Measurements from ENCODE around the gene LYPD8.
"Not testable (repeated sequence)": the region's sequence is repeated elsewhere in the genome, so short reads cannot be mapped to it uniquely, and the experiment has no call there.

Gene LYPD8, protein sequence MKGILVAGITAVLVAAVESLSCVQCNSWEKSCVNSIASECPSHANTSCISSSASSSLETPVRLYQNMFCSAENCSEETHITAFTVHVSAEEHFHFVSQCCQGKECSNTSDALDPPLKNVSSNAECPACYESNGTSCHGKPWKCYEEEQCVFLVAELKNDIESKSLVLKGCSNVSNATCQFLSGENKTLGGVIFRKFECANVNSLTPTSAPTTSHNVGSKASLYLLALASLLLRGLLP

DNA sequence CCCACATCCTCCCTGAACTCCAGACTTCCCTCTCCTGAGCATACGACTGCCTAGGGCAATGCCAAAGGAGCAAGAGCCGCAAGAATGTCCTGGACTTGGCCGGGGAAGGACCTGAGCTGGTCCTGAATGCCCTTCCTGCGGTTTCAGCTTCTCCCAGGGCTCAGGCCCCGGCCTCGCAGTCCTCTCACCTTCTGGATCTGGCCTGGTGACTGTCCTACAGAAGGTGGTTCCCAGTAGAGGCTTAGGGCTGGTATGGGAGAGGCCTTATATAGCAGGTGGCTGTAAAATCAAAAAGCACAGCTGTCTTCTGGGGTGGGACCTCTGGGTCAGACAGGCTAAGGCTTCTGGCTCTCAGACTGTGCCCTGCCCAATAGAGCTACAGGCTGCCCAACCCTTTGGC lies at the start of gene LYPD8:
LYPD8 (minus strand) TSS at position 243 of the 400 bp plus-strand sequence. CDS start 4,678 bp downstream, outside the sequence.
- no peak for DNase-seq

DNA sequence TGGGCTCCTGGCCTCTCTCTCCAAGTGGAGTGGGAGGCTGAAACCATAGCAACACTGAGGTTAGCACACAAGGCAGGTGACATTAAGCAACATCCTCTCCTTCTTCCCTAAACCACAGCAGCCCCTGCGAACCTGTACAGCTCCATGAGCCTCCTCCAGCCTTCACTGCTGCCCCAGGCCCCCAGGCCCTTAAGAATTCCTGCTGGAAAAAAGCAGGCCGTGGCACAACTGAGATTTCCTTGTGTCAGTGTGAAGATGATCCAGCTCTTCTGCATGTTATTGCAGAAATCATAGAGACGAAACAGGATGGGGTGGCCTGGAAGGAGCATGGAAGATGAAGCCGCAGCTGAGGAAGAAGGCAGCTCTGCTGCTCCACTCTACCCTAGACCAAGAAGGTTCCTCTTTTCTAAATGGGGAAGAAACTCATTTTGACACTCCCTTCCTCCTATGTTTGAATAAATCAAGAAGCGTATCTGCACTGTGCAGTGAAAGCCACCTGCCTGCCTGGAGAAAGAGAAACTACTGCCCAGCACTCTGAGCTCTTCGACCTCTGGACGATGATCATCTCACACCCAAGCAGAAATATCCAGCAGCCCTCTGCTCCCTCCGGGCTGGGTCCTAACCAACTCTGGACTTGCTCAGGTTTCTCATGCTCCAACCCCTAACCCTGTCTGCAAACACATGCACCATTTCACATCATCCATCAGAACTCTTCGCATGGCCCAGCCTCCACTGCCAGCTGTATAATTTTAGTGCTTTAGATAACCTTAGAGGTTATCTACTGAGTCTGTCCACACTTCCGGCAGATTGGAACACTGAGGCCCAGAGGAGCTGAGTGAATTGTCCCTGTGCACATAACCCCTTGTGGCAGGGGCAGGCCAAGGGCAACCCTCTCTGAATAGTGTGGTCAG lies 49.5 kb upstream of the LYPD8 start:
- no peak for DNase-seq

DNA sequence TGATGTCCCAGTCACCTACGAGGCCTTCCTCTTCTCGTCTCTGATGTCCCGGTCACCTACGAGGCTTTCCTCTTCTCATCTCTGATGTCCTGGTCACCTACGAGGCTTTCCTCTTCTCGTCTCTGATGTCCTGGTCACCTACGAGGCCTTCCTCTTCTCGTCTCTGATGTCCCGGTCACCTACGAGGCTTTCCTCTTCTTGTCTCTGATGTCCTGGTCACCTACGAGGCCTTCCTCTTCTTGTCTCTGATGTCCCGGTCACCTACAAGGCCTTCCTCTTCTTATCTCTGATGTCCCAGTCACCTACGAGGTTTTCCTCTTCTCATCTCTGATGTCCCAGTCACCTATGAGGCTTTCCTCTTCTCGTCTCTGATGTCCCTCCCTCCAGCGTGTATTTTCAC lies 47.9 kb upstream of the LYPD8 start:
- not testable (repeated sequence) for DNase-seq

DNA sequence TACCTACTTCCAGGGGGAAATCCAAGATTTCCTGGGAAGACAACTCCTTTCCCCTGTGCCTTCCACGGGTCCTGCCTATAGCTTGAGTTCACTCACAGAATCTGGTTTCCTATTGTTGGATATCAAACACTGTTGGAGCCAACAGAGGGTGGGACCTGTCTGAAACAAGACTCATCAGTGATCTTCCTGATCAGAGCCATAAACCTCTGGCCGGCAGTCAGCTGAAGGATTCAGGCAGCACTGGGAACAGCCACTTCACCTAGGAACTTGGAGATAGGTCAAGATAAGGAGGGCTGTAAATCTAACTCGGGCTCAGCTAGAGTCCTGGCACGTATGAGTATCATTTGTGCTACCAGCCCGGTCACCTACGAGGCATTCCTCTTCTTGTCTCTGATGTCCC lies 46.9 kb upstream of the LYPD8 start:
- DNase-seq = no peak

DNA sequence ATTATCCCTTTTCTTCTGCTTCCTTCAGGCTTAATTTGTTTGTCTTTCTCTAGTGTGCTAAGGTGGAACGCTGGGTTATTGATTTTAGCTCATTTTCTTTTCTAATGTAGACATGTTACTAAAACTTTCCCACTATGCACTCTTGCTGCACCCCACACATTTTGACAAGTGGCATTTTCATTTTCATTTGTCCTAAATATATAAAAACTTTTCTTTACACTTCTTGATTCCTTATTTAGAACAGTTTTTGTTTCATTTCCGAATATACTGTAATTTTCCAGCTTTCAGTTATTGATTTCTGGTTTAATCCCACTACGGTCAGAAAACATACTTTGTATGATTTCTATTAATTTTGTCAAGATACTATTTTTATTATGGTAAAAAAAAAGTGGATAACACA lies 44.9 kb upstream of the LYPD8 start:
- DNase-seq = no peak

DNA sequence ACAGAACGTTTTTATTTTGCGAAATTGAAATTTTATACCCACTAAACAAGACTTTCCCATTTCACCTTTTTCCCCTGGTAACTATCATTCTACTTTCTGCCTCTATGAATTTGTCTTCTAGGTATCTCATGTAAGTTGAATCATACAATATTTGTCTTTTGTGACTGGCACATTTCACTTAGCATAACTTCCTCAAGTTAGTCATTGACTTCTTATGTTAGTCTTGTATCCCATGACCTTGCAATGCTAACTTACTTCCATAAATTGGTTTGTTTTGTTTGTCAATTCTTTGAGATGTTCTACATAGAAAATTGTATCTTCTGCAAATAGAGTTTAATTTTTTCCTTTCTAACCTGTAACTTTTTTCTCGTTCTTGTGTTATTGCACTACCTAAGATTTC lies 43.2 kb upstream of the LYPD8 start:
- DNase-seq = no peak

DNA sequence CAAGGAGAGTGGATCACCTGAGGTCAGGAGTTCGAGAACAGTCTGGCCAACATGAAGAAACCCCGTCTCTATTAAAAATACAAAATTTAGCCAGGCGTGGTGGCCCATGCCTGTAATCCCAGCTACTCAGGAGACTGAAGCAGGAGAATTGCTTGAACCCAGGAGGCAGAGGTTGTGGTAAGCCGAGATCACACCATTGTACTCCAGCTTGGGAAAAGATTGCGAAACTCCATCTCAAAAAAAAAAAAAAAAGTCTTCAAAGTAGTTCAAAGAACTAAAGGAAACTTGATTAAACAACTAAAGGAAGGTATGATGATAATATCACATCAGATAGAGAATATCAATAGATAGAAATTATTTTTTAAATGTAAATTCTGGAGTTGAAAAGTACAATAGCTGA lies 39.1 kb upstream of the LYPD8 start:
- DNase-seq = not testable (repeated sequence)

DNA sequence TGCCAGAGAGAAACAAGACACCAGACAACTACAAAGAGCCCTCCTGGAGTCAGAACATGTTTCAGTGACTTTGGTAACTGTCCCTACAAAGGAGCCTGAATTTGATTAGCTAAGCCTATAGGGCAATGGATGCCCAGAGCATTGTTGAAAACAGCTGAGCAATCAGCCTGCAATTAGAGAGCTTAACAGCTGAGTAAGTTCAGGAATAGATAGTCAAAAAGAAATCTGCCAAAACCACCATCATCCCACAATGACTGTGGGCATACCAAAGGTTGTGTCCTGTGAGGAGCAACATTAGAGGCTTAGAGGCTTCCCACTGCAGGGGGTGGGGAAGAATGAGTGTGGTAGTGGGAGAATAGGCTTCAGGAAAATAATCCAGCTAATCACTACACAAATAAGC lies 38.0 kb upstream of the LYPD8 start:
- DNase-seq = no peak

DNA sequence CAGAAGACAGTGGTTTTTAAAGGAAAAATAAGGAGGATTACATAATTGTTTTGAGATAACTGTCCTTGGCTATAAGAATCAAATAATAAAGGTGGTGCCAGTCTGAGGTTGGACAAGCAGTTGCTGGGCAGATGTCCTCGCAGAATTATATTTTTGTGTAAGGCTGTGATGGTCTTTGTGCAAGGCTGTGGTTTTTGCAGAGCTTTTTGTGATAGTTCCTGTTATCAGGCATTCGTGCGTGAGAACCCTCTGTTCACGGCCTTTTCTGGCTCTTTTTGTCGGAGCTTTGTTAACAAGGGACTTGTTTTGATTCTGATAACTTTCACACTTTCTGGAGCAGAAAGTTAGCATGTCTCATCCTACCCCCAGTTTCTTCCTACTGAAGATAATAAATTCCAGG lies 36.8 kb upstream of the LYPD8 start:
- no peak for DNase-seq

DNA sequence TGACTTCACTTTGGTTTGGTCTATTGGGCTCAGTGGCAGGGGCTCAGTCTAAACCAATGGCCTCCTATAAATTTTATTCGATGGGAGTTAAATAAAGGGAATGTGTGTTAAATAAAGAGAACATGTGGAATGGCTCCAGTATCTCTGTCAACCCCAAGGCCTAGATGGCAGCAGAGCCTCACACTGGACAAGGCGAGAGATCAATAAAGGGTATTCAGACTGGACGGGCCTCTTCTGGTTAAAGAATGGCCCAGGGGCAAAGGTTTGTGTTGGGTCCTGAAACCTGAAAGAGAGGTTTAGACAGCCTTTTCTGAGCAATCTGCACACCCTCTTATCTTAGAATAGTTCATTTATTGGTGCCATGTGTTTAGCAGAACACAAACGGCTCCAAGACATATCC lies 35.5 kb upstream of the LYPD8 start:
- no peak for DNase-seq

DNA sequence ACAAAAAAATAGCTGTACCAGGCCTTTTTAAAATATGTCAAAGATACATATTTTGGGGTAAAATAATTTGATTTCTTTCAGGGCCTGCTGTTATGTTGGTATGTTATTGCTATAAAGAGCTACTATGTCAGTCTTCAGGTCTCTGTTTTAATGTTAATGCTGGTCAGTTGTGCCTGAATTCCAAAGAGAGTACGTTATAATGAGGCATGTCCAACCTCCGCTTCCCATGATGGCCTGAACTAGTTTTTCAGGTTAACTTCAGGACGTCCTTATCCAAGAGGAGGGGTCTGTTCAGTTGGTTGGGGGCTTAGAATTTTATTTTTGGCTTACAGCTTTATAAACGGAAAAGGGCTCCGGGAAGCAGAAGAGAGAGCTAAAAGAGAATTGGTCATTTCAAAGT lies 34.9 kb upstream of the LYPD8 start:
- DNase-seq = no peak

DNA sequence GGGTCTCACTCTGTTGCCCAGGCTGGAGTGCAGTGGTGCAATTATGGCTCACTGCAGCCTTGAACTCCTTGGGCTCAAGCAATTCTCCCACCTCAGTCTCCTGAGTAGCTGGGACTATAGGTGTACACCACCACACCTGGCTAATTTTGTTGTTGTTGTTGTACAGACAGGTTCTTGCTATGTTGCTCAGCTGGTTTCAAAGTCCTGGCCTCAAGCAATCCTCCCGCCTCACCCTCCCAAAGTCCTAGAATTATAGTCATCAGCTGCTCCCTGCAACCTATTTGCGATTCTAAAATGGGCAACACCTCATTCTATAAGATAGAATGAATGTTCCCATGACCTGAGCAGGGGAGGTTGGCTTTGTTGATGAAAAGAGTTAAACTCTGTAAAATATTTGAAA lies 33.8 kb upstream of the LYPD8 start:
- DNase-seq = not testable (repeated sequence)

DNA sequence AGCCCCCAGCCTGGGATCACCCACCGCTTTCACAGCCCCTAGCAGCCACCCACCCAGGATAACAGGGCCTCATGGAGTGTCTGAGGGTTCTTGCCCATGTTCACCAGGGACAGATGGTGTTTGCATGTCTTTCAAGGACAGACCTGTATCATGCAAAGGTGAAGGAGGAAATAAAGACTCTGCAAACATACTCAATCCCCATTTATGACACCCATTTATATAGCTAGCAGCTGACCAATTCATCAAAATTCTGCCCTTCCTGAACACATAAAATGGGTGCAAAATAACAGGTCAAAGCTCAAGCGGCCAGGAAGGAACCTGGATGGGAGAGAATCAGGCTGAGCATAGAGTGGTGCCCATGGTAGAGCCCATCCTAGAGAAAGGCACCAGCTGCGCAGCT lies 32.8 kb upstream of the LYPD8 start:
- no peak for DNase-seq

DNA sequence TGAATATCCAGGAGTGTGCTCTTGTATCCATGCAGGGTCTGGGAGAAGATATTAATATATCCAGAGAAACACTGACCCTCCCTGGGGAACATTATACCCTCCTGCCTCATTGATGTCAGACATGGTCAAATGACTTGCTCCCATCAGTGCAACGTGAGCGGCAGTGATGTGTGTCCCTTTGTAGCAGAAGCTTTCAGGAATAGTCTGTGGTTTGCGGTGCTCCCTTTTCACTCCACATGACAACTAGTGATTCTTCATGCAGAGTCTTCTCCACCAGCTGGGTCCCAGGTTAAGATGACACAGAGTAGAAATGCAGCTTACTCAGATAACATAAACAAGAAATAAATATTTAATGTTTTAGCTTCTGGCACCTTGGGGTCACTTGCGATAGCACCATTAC lies 31.9 kb upstream of the LYPD8 start:
- no peak for DNase-seq

DNA sequence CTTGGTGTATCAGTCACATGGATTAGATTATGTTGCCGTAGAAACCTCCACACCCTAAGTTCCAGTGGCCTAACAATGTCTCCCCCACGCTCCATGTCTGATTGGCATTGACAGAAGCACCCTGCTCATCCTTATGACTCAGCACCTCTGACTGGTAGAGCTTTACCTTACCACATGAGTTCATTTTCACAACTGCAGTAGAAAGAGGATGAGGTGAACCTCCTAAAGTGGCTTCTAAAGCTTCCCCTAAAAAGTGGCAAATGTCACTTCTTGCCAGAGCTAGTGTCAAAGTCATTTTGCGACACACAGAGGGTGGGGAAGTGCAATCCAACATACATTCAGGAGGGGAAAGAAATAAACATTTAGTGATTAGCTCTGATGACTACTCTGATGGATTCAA lies 30.6 kb upstream of the LYPD8 start:
- no peak for DNase-seq

DNA sequence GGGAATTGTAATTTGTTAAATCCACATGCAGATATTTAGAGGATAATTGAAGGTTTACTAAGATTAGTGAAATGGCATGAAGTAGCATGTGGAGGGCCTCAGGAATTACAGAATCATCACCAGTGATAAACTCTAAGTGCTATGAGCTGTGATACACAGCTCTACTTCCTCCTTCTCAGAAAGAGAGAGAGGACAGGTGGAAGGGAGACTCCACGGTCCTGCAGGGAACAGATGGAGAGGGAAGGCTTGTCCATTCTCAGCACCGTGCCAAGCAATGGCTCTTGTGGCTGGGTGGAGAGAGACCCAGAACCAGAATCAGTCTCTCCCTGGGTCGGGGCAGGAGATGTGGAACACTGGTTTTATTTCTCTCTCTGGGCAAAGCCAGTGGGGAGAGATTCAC lies 27.8 kb upstream of the LYPD8 start:
- DNase-seq = no peak

DNA sequence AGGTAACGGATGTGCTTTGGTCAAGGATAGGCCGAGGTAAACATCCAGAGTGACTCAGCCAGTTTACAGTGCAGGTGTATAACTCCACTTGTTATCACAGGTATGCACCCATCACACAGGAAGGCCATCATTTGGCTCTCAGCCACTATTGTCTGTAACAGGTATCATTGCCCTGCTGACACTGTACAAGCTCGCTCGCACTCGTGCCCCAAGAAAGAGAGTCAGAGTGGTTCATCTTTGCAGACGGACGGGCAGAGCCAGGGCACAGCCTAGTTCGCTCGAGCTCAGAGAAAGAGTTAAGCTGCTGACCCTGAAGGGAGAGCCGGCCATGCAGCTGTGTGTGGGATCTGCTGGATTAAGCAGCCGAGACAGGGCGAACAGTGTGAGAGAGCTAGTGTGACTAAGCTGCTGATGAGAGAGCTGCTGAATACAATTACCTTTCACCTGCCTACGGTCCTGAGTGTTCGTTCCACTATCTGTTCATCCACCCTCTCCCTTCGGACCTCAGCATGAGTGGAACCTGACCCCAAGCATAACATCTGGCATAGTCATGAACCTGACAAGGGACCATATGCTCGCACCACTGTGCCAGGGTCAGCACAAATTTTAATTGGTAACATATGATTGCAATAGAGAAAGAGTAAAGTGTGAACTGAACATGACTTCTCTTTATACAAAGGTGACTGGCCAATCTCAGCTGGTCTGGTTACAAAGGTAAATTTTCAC lies 27.0 kb upstream of the LYPD8 start:
- DNase-seq = no peak

DNA sequence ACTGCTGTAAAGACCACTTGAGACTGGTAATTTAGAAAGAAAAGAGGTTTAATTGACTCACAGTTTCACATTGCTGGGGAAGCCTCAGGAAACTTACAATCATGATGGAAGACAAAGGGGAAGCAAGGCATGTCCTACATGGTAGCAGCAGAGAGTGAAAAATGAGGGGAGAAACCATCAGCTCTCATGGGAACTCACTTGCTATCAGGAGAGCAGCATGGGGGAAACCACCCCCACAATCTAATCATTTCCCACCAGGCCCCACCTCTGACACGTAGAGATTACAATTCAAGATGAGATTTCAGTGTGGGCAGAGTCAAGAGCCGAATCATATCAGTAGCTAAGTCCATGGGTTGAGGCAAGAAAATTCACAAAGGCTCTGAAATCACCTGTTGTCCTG lies 23.8 kb upstream of the LYPD8 start:
- DNase-seq = no peak

DNA sequence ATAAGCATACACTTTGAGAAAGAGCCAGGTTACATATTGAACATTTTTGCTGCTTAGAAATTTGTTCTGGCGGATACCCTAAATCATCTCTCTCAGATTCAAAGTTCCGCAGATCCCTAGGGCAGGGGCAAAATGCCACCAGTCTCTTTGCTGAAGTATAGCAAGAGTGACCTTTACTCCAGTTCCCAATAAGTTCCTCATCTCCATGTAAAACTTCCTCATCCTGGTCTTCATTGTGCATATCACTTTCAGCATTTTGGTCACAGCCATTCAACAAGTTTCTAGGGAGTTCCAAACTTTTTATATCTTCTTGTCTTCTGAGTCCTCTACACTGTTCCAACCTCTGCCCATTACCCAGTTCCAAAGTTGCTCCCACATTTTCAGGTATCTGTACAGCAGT lies 23.3 kb upstream of the LYPD8 start:
- no peak for DNase-seq

DNA sequence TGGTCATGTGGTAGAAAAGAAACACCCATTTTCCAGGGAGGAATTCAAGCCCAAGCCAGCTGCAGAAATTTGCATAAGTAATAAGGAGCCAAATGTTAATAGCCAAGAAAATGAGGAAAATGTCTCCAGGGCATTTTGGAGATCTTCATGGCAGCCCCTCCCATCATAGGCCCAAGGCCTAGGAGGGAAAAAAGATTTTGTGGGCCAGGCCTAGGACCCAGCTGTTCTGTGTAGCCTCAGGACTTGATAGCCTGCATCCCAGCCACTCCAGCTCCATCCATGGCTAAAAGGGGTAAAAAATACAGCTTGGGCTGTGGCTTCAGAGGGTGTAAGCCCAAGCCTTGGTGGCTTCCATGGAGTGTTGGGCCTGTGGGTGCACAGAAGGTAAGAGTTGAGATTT lies 21.4 kb upstream of the LYPD8 start:
- no peak for DNase-seq

DNA sequence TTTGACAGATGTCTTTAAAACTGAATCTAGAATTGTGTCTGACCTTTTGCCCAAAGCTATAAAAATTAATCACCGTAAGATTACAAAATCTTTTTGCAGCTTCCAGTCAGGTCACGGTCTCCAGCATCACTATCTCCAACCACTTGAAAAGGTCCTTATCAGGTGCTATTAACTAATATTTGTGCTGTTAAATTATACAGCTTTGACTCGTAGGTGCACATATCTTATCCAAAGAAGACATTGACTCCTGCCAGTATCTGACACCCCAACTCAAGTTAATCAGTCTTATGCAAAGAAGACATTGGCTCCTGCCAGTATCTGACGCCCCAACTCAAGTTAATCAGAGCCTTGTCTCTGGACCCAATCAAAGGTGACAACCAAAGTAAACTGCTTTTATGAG lies 19.9 kb upstream of the LYPD8 start:
- DNase-seq = no peak

DNA sequence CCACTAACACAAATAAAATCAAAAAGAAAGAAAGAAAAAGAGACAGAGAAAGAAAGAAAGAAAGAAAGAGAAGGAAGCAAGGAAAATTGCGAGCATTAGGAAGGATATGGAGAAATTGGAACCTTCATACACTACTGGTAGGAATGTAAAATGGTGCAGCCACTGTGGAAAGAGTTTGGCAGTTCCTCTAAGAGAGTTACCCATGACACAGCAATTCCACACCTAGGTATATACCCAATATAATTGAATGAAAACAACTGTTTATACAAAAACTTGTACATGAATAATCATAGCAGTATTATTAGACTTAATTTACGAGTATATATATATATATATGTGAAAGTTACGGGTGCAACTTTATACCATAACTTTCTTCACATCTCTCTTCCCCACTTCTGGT lies 4.1 kb upstream of the LYPD8 start:
- DNase-seq = no peak

DNA sequence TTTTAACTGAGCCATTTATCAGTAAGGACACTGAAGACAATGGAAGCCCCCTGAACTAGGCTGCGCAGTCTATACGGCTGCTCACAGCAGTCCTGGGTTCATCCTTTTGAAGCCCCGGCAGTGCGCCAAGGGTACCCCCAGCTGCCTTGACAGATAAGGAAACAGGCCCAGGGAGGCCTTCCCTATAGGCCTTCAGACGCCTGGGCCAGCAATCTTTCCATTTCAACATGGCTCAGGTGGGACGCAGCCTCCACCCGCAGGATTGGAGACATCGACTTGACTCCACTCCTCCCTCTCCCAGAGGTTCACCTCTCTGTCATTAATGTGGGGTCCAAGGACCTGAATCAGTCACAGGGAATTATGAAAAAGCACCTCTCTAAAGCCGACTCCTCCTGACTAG lies 2.8 kb upstream of the LYPD8 start:
- DNase-seq = no peak

DNA sequence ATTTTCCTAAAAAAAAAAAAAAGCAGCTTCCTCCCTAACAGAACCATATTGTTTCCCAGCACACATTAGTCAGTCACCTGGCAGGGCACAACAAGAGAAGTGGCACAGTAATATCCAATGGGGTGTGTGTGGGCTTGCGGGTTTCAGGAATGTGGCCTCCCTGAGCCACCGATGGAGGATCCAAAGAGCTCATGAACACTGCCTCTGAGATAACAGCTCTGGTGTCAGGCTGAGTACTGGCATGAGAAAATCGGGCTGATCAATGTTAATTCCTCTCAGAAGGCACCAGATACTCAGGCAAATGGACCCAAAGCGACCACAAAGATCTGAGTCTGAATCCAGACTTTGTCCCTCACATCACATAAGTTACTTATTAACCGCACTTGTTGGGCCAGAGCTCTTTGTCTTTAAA lies 2.2 kb upstream of the LYPD8 start:
- DNase-seq = no peak
